GM12878 (cell line): Measurements from ENCODE around the gene HCK. TPM values are rescaled to one million over a fixed set of nuclear protein-coding genes. Genes with fewer than 3 reads are reported as not detected.

Experiments
- ASH2L ChIP-seq: fragments of 300-600, 200-600 bp; sonication (generic); IDR thresholded peaks from 2 replicates; pipeline ENCODE4 v1.6.1; 2017; ENCODE audit warnings: low read depth, mild to moderate bottlenecking, borderline replicate concordance
- BRCA1 ChIP-seq: IDR thresholded peaks from 2 replicates; pipeline ENCODE4 v1.6.1; 2011; ENCODE audit warnings: low read depth, low read length, improper control_type of control experiment
- DPF2 ChIP-seq: fragments of 450-650 bp; IDR thresholded peaks from 2 replicates; pipeline ENCODE4 v1.6.1; 2017; ENCODE audit warnings: mild to moderate bottlenecking
- IRF4 ChIP-seq: IDR thresholded peaks from 2 replicates; pipeline ENCODE4 v1.6.1; 2011; ENCODE audit warnings: low read depth, low read length
- NBN ChIP-seq: fragments of 450-650 bp; IDR thresholded peaks from 2 replicates; pipeline ENCODE4 v1.6.1; 2016
- RUNX3 ChIP-seq: IDR thresholded peaks from 2 replicates; pipeline ENCODE4 v1.6.1; 2012; ENCODE audit warnings: low read length, inconsistent platforms
- SKIL ChIP-seq: fragments of 450-650 bp; IDR thresholded peaks from 2 replicates; pipeline ENCODE4 v1.6.1; 2017; ENCODE audit warnings: mild to moderate bottlenecking, low read depth, inconsistent platforms; ENCODE audit not compliant: poor library complexity, severe bottlenecking
- ZBTB11 ChIP-seq: fragments of 450-650 bp; formaldehyde crosslinking; IDR thresholded peaks from 2 replicates; pipeline ENCODE4 v1.5.0; 2022; ENCODE audit warnings: mild to moderate bottlenecking, missing genetic modification characterization
- polyA plus RNA-seq, 11 experiments: library from polyadenylated mRNA; depleted of rRNA in 4 of 11; unstranded in 6 of 11; stranded (reverse) in 5 of 11; fragments of >200 nt; fragmentation: Nextera tagmentation in 4 of 11; fragmentation: Illumina TruSeq in 1 of 11; extraction: Ambion mirVana in 4 of 11; extraction: Trizol in 1 of 11; gene quantifications; 1 replicate in 1 of 11; 2 replicates in 10 of 11; pipeline versions ENCODE4 v1.2.1 to v1.2.3, GENCODE V29; 2011 to 2016; ENCODE audit warnings: inconsistent platforms in 2 of 11, missing spikeins in 2 of 11, low read depth in 1 of 11
- total RNA-seq, 4 experiments: library from RNA; depleted of rRNA in 3 of 4; stranded (reverse); fragments of >200 nt in 3 of 4; fragmentation: Illumina TruSeq in 1 of 4; extraction: Trizol in 1 of 4; gene quantifications; 2 replicates each; pipeline versions ENCODE4 v1.2.1 to v1.2.3, GENCODE V29; 2013 to 2021

HCK gene
- total and polyA plus RNA-seq, 10 of the 15 experiments (the other 5 are each of a cell fraction or from before 2014, with no cell fraction given): 1.3 to 30.3 (median 18.5) TPM

GRCh38 chr20:32132911-32133549, 81.0 kb downstream of the HCK start (continued):
- 0 out of 2 replicates have a peak, but pooled peaks have one; percentile 52 for TF ChIP-seq IRF4
- TF ChIP-seq ZBTB11: peak; percentile 26; the same call in 1 of the 2 replicates
- no peak for TF ChIP-seq ASH2L
- TF ChIP-seq RUNX3: peak; percentile 25; the same call in 1 of the 2 replicates
- TF ChIP-seq DPF2: no peak
- TF ChIP-seq NBN: 0 out of 2 replicates have a peak, but pooled peaks have one; percentile 31
- TF ChIP-seq BRCA1: no peak
- TF ChIP-seq SKIL: peak; percentile 15
- TF ChIP-seq, all 136 proteins: peak for 15
